SK-N-SH treated with all-trans-retinoic acid at 6 μM for 48 hours (cell line): ENCODE results near the gene PDE4B.

ENCODE experiments used
- ATAC-seq: fragments of 200-7000 bp; cut with Tn5 transposase; 3 replicates; pipeline ENCODE4 v1.9.1; 2020; ENCODE audit warnings: mild to moderate bottlenecking, moderate library complexity
- ARNTL ChIP-seq: fragments of 450-650 bp; formaldehyde crosslinking; IDR thresholded peaks from 2 replicates; pipeline ENCODE4 v1.5.0; 2020; ENCODE audit warnings: low read depth, mild to moderate bottlenecking, moderate library complexity, borderline replicate concordance
- BACH2 ChIP-seq: fragments of 250-450 bp; sonication (Bioruptor Pico); IDR thresholded peaks from 2 replicates; pipeline ENCODE4 v1.9.0; 2021; ENCODE audit warnings: mild to moderate bottlenecking, borderline replicate concordance
- CSDC2 ChIP-seq: fragments of 250-450 bp; sonication (Bioruptor Pico); IDR thresholded peaks from 2 replicates; pipeline ENCODE4 v1.5.0; 2020; ENCODE audit warnings: mild to moderate bottlenecking, moderate library complexity
- ESRRG ChIP-seq: fragments of 250-450 bp; sonication (Bioruptor Pico); IDR thresholded peaks from 2 replicates; pipeline ENCODE4 v1.6.1; 2021; ENCODE audit warnings: mild to moderate bottlenecking
- GLIS3 ChIP-seq: fragments of 250-450 bp; sonication (Bioruptor Pico); IDR thresholded peaks from 2 replicates; pipeline ENCODE4 v1.5.0; 2020; ENCODE audit warnings: mild to moderate bottlenecking, moderate library complexity
- ISL1 ChIP-seq: fragments of 250-450 bp; sonication (Bioruptor Pico); IDR thresholded peaks from 2 replicates; pipeline ENCODE4 v2.1.2; 2022; ENCODE audit warnings: mild to moderate bottlenecking, moderate library complexity
- OSR1 ChIP-seq: fragments of 250-450 bp; sonication (Bioruptor Pico); IDR thresholded peaks from 2 replicates; pipeline ENCODE4 v1.8.0; 2022; ENCODE audit warnings: moderate library complexity, mild to moderate bottlenecking, inconsistent platforms
- PPARA ChIP-seq: fragments of 250-450 bp; sonication (Bioruptor Pico); IDR thresholded peaks from 2 replicates; pipeline ENCODE4 v1.5.0; 2020; ENCODE audit warnings: mild to moderate bottlenecking, borderline replicate concordance
- RARB ChIP-seq: fragments of 250-450 bp; sonication (Bioruptor Pico); IDR thresholded peaks from 2 replicates; pipeline ENCODE4 v1.8.0; 2021; ENCODE audit warnings: mild to moderate bottlenecking, moderate library complexity
- TCF4 ChIP-seq: fragments of 250-450 bp; sonication (Bioruptor Pico); IDR thresholded peaks from 2 replicates; pipeline ENCODE4 v1.8.0; 2021; ENCODE audit warnings: mild to moderate bottlenecking, moderate library complexity, borderline replicate concordance
- TOX ChIP-seq: fragments of 250-450 bp; sonication (Bioruptor Pico); IDR thresholded peaks from 2 replicates; pipeline ENCODE4 v1.8.0; 2021; ENCODE audit warnings: mild to moderate bottlenecking, moderate library complexity, borderline replicate concordance
- ZC3H10 ChIP-seq: fragments of 250-450 bp; sonication (Bioruptor Pico); IDR thresholded peaks from 2 replicates; pipeline ENCODE4 v1.5.1; 2021; ENCODE audit warnings: mild to moderate bottlenecking, moderate library complexity
- ZFP3 ChIP-seq: fragments of 250-450 bp; sonication (Bioruptor Pico); IDR thresholded peaks from 2 replicates; pipeline ENCODE4 v1.5.0; 2020; ENCODE audit warnings: mild to moderate bottlenecking, moderate library complexity
- ZFP30 ChIP-seq: fragments of 450-650 bp; formaldehyde crosslinking; IDR thresholded peaks from 2 replicates; pipeline ENCODE4 v1.5.0; 2022; ENCODE audit warnings: mild to moderate bottlenecking, moderate library complexity
- ZNF70 ChIP-seq: fragments of 450-650 bp; formaldehyde crosslinking; IDR thresholded peaks from 2 replicates; pipeline ENCODE4 v1.5.0; 2020; ENCODE audit warnings: mild to moderate bottlenecking, moderate library complexity
- ZNF8 ChIP-seq: fragments of 450-650 bp; formaldehyde crosslinking; IDR thresholded peaks from 2 replicates; pipeline ENCODE4 v1.5.0; 2020; ENCODE audit warnings: mild to moderate bottlenecking, moderate library complexity
- TF ChIP-seq, protein P1 (sequence below): fragments of 250-450 bp; sonication (Bioruptor Pico); IDR thresholded peaks from 2 replicates; pipeline ENCODE4 v1.5.1; 2020; ENCODE audit warnings: low read depth, mild to moderate bottlenecking, moderate library complexity
- TF ChIP-seq, protein P2 (sequence below): fragments of 250-450 bp; sonication (Bioruptor Pico); IDR thresholded peaks from 2 replicates; pipeline ENCODE4 v1.5.0; 2020; ENCODE audit warnings: mild to moderate bottlenecking, moderate library complexity
- TF ChIP-seq, protein P3 (sequence below): fragments of 250-450 bp; sonication (Bioruptor Pico); IDR thresholded peaks from 2 replicates; pipeline ENCODE4 v1.8.0; 2021; ENCODE audit warnings: low read depth, mild to moderate bottlenecking, moderate library complexity, borderline replicate concordance
- TF ChIP-seq, protein P4 (sequence below): fragments of 250-450 bp; sonication (Bioruptor Pico); IDR thresholded peaks from 2 replicates; pipeline ENCODE4 v1.8.0; 2020; ENCODE audit warnings: mild to moderate bottlenecking, moderate library complexity, borderline replicate concordance

Gene PDE4B

DNA sequence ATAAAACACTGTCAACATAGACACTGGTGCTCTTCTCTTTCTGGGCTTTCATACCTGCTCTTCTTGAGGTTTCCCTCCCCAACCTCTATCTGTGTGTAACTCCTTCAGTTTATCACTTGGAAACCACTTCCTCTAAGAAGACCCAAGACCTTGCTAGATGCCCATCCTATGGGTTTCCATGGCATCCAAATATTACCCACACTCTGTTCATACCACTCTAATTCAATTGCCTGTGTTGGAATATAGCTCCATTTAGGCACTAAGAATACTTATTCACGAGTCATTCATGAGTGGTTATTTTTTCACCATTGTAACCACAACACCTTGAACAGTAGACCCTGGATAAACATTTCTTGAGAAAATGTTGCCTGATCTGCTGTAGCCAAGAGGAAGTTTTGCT lies 510.1 kb downstream of the PDE4B start (continued):
- TF ChIP-seq, protein P1, sequence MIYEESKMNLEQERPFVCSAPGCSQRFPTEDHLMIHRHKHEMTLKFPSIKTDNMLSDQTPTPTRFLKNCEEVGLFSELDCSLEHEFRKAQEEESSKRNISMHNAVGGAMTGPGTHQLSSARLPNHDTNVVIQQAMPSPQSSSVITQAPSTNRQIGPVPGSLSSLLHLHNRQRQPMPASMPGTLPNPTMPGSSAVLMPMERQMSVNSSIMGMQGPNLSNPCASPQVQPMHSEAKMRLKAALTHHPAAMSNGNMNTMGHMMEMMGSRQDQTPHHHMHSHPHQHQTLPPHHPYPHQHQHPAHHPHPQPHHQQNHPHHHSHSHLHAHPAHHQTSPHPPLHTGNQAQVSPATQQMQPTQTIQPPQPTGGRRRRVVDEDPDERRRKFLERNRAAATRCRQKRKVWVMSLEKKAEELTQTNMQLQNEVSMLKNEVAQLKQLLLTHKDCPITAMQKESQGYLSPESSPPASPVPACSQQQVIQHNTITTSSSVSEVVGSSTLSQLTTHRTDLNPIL (CRISPR knock-in tag), result no peak
- TF ChIP-seq BACH2 (no peak), ESRRG (CRISPR knock-in tag) (no peak), OSR1 (CRISPR knock-in tag) (no peak), ZC3H10 (CRISPR knock-in tag) (no peak), ZNF8 (CRISPR knock-in tag) (no peak), ARNTL (CRISPR knock-in tag) (no peak), ZNF70 (CRISPR knock-in tag) (no peak), TCF4 (CRISPR knock-in tag) (no peak), ISL1 (no peak), GLIS3 (CRISPR knock-in tag) (no peak), CSDC2 (CRISPR knock-in tag) (no peak)
- TF ChIP-seq, protein P2, sequence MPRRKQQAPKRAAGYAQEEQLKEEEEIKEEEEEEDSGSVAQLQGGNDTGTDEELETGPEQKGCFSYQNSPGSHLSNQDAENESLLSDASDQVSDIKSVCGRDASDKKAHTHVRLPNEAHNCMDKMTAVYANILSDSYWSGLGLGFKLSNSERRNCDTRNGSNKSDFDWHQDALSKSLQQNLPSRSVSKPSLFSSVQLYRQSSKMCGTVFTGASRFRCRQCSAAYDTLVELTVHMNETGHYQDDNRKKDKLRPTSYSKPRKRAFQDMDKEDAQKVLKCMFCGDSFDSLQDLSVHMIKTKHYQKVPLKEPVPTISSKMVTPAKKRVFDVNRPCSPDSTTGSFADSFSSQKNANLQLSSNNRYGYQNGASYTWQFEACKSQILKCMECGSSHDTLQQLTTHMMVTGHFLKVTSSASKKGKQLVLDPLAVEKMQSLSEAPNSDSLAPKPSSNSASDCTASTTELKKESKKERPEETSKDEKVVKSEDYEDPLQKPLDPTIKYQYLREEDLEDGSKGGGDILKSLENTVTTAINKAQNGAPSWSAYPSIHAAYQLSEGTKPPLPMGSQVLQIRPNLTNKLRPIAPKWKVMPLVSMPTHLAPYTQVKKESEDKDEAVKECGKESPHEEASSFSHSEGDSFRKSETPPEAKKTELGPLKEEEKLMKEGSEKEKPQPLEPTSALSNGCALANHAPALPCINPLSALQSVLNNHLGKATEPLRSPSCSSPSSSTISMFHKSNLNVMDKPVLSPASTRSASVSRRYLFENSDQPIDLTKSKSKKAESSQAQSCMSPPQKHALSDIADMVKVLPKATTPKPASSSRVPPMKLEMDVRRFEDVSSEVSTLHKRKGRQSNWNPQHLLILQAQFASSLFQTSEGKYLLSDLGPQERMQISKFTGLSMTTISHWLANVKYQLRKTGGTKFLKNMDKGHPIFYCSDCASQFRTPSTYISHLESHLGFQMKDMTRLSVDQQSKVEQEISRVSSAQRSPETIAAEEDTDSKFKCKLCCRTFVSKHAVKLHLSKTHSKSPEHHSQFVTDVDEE (CRISPR knock-in tag), result no peak

DNA sequence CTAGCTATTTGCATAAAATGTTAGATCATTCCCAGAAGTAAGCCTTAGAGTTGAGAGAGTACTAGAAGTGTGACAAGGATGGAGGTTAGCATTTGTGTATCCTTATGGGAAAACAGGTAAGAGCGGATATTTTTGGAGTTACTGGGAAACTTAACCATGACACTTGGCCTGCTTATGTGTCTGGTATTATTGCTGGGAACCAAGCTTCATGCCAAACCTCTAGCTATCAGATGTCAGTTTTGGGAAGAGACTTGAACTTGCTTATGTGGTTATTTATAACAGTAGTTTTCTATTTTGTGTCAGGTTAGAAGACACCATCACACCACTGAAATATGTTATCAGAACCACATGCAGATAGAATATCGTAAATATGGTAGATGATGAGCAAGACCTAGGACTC lies 511.0 kb downstream of the PDE4B start:
- ATAC-seq, result no peak

More for the DNA sequence above, 511.0 kb downstream of the PDE4B start:
- TF ChIP-seq GLIS3 (CRISPR knock-in tag) (no peak), TOX (CRISPR knock-in tag) (no peak), ZFP30 (CRISPR knock-in tag) (no peak), TCF4 (CRISPR knock-in tag) (no peak), CSDC2 (CRISPR knock-in tag) (no peak), ZFP3 (CRISPR knock-in tag) (no peak), BACH2 (no peak), ESRRG (CRISPR knock-in tag) (no peak), ZNF8 (CRISPR knock-in tag) (no peak), RARB (CRISPR knock-in tag) (no peak), ISL1 (no peak), PPARA (CRISPR knock-in tag) (no peak)
- TF ChIP-seq, protein P3, sequence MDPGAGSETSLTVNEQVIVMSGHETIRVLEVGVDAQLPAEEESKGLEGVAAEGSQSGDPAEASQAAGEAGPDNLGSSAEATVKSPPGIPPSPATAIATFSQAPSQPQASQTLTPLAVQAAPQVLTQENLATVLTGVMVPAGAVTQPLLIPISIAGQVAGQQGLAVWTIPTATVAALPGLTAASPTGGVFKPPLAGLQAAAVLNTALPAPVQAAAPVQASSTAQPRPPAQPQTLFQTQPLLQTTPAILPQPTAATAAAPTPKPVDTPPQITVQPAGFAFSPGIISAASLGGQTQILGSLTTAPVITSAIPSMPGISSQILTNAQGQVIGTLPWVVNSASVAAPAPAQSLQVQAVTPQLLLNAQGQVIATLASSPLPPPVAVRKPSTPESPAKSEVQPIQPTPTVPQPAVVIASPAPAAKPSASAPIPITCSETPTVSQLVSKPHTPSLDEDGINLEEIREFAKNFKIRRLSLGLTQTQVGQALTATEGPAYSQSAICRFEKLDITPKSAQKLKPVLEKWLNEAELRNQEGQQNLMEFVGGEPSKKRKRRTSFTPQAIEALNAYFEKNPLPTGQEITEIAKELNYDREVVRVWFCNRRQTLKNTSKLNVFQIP (CRISPR knock-in tag), result no peak
- TF ChIP-seq, protein P4, sequence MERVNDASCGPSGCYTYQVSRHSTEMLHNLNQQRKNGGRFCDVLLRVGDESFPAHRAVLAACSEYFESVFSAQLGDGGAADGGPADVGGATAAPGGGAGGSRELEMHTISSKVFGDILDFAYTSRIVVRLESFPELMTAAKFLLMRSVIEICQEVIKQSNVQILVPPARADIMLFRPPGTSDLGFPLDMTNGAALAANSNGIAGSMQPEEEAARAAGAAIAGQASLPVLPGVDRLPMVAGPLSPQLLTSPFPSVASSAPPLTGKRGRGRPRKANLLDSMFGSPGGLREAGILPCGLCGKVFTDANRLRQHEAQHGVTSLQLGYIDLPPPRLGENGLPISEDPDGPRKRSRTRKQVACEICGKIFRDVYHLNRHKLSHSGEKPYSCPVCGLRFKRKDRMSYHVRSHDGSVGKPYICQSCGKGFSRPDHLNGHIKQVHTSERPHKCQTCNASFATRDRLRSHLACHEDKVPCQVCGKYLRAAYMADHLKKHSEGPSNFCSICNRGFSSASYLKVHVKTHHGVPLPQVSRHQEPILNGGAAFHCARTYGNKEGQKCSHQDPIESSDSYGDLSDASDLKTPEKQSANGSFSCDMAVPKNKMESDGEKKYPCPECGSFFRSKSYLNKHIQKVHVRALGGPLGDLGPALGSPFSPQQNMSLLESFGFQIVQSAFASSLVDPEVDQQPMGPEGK (CRISPR knock-in tag), result no peak
- TF ChIP-seq, protein P2 (CRISPR knock-in tag), result no peak
